ENCODE measurements around the gene MACROD2.
"Not testable (repeated sequence)": the region's sequence is repeated elsewhere in the genome, so short reads cannot be mapped to it uniquely, and the experiment has no call there.

MACROD2 gene

DNA sequence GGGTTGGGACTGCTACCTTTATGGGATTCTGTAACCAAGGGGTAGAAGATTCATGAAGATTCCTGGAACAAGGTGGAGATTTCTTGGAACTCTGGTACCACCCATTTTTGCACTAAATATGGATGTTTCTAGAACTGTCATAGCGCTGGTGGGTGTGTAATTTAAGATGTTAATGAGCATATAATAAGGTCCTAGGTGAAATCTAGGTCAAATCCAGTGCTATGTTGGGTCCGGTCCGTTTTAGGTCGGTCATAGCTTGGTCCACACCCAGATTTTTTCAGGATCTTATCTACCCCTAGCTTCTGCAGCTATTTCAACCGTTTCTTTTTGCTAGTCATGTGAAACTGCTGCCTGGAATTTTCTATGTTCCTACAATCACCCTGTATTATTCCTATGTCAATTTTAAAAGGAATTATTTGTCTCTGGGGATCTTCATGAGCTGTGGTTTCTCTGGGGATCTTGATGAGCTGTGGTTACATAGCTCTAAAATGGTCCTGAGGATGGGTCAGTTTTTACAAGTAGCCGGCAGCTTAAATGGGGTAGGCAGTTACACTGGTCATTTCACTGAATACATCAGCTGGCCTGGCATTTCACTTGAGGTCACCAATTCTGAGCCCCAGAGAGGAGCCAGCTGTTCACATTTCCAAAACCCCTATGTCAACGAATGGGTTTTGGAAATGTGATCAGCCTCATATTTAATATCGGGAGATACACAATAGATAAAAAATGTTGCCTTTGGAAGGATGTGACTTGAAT, 994.4 kb downstream of the MACROD2 start:
- DNase-seq (ENCODE audit: low read depth, low spot score) = no peak

DNA sequence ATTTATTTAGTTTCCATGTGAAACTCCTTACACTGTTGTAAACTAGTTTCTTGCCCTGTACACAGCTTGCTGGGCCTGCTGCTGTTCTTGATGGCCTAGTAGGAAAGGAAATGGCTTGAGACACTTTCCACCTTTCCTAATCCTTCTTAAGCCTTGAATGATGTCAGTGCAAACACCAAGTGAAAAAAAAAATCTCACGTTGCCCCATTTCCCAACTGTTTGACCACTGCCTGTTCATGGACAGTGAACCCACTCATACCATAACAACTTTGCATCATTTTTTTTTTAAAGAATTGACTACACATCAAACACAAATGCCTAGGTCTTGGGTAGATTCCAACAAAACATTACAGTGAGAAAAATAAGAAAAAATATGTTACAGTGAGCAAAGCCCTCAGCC, 995.7 kb downstream of the MACROD2 start:
- DNase-seq (ENCODE audit: low read depth, low spot score) = no peak

- no peak for DNase-seq (ENCODE audit: low read depth, low spot score)
Measured at GRCh38 chr20:14992153-14992552, 996.8 kb downstream of the MACROD2 start.

- no peak for DNase-seq (ENCODE audit: low read depth, low spot score)
Measured at GRCh38 chr20:14992961-14993360, 997.6 kb downstream of the MACROD2 start.

DNA sequence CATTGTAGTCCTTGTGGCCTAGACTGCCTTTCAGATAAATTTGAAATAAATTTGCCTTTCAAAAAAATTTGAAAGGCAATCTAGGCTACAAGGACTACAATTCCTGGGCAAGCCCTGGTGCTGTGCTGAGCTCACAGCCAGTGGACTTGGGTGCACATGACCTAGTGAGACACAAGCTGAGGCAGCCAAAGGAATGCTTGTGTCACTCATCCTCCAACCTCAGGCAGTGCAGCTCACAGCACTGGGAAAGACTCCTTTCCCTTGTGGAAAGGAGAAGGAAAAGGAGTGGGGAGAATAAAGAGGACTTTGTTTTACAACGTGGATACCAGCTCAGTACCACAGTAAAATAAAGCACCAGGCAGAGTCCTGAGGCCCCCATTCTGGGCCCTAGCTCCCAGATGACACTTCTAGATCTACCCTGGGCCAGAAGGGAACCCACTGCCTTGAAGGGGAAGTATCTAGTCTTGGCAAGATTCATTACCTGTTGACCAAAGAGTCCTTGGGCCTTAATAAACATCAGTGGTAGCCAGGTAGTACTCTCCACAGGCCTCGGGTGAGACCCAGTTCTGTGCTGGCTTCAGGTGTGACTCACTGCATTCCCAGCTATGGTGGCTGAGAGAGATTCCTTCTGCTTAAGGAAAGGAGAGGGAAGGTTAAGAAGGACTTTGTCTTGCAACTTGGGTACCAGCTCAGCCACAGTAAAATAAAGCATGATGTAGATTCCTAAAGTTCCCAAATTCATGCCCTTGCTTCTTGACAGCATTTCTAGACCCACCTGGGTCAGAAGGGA, 1001.8 kb downstream of the MACROD2 start:
- DNase-seq (ENCODE audit: low read depth, low spot score) = no peak

DNA sequence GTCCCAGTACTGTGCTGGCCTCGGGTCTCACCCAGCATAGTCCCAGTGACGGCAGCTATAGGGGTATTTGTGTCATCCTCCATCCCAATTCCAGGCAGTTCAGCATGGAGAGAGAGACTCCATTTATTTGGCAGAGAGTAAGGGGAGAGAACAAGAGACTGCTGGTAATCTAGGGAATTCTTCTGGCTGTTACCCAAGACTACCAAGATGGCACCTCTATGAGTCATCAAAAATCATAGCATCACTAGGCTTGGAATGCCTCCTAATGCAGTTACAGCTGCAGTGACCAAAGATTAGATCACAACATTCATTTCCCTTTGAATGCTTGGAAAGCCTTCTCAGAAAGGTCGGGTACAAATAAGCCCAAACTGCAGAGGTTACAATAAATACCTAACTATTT, 1002.5 kb downstream of the MACROD2 start:
- DNase-seq (ENCODE audit: low read depth, low spot score) = no peak

DNA sequence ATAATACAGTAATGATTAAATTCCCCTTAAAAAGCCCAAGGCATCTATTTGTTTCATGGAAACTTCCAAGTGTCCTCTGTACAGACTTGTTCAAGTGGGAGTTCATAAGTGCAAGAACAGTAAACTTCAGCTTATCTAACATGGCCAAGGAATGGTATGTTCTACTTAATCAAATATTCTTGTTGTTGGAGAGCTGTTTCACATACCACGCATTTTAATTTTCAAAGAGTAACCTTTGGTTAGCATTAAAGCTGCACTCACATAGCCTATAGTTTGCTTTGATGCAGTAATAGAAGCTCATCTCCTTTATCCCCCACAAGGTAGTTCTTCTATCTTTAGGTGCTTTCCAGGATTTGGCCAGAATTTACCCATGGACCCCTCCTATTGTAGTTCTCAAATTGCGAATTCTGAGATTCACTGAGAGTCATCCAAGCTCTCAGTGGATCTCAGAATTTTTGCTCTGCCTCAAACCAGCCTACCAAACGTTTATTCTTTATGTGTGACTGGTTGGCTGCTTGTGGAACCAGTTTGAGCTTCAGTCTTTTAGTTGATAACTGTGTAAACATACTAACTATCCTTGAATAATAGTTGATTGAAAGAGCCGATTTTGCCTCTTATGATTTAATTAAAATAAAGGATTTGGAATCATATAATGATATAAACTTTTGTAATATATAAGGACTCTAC, 1010.1 kb downstream of the MACROD2 start:
- no peak for DNase-seq (ENCODE audit: low read depth, low spot score)

DNA sequence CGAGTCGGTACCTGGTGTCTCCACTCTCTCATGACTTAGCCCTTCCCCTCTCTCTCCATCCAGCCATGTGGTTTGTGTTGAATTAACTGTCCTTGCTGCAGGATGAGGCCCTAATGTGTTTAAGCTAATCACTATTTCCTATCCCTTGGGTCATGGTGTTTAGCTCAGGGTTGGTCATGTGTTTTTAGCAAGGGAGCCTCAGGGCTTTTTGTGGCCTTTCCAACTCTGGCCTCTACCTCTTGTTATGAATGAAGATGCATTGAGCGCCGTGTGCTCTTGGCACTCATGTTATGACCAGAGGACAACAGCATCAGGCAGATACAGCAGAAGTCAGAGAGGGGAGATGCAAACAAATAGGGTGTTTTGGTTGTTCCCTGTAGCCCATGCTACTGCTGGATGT, 1016.3 kb downstream of the MACROD2 start:
- DNase-seq (ENCODE audit: low read depth, low spot score) = no peak

DNA sequence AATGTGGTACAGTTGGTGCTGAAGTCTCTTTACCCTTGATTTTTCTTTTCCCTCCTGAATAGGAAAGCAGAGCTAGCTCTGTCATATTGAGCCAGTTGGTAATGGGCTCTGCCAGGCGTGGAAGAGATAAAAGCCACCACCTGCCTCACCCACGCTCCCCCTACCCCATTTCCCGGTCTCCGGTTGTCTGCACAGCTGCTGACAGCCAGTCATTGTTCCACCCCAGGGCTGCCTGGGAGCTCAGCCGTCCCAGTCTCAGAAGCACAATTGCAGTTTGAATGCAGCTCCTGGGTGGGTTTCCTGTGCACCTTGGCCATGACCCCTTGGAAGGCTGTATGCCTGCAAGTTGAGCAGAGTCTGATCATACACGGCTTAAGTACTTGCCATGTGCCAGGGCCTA, 1017.2 kb downstream of the MACROD2 start:
- no peak for DNase-seq (ENCODE audit: low read depth, low spot score)

DNA sequence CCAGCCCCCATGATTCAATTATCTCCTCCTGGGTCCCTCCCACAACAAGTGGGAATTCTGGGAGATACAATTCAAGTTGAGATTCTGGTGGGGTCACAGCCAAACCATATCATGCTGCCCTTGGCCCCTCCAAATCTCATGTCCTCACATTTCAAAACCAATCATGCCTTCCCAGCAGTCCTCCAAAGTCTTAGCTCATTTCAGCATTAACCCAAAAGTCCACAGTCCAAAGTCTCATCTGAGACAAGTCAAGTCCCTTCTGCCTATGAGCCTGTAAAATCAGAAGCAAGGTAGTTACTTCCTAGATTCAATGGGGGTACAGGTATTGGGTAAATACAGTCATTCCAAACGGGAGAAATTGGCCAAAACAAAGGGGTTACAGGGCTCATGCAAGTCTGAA, 1021.6 kb downstream of the MACROD2 start:
- DNase-seq (ENCODE audit: low read depth, low spot score) = not testable (repeated sequence)

DNA sequence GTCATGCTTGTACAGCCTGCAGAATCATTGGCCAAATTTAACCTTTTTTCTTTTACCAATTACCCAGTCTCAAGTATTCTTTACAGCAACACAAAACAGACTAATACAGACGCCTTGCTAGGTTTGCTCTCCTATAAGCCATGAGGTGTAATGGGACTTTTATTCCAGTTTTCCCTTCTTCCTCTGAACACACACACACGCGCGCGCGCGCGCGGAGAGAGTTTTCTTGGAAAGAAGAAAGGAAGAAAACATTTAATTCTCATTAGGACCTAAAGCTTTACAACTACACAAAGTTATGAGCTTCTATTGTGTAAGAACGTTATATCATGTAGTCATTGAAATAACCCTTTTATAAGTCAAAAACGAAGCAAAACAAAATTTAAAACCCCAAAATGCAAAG, 1023.6 kb downstream of the MACROD2 start:
- DNase-seq (ENCODE audit: low read depth, low spot score) = no peak

- no peak for DNase-seq (ENCODE audit: low read depth, low spot score)
Measured at GRCh38 chr20:15020845-15021244, 1025.5 kb downstream of the MACROD2 start.

GRCh38 chr20:15022921-15023320, 1027.6 kb downstream of the MACROD2 start:
- no peak for DNase-seq (ENCODE audit: low read depth, low spot score)

DNA sequence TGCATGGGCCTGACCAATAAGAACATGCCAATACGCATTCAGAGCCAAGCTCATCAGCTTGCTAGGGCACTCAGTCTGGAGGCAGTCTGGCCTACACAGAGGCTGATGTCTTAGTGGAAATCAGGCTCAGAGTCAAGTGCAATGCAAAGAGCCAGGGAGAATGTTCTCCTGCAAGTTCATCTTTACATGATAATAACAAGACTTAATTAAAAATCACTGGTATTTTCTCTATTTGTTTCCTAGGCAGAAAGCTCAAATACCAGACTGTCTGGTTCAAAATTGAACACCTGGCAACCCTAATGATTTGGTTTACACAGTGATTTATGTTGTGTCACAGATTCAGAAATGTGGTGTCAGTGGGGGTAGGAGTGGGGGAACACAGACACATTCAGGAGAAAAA, 1031.4 kb downstream of the MACROD2 start:
- no peak for DNase-seq (ENCODE audit: low read depth, low spot score)

GRCh38 chr20:15030826-15031225, 1035.5 kb downstream of the MACROD2 start:
- no peak for DNase-seq (ENCODE audit: low read depth, low spot score)

DNA sequence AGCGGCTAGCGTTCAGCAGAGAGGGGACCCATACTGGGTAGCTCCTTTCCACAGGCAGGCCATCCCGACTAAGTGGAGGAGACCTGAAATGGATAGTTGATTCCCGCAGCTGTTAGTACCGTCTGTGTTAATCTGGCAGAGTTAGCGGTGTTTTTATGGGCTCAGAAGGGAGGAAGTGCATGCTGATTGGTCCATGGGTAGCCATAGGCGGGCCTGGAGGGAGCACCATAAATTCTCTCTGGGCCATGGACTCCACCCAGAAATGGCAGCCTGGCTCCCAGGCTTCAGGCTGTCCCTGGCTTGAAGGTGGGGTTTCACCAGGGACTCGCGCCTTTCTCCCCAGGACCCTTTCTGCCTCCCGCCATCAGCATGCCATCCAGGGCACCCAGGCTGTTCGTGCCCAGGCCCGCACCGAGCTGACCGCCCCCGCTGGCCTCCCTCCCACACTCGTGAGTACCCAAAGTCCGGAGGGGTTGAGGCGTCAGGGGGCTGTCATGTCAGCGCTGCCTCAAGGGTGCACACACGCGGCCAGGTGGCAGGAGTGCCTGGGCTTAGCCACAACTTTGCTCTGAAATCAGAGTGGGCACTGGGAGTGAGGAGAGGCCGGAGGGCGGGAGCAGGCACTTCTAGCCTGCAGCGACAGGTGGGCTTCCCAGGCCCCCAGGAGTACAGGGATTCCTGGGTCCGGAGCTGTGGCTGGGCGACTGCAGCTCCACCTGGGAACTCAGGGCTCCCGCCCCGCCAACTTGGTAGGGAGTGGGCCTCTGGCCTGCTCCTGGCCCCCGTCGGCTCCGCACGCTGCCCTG, 1036.4 kb downstream of the MACROD2 start:
- no peak for DNase-seq (ENCODE audit: low read depth, low spot score)

DNA sequence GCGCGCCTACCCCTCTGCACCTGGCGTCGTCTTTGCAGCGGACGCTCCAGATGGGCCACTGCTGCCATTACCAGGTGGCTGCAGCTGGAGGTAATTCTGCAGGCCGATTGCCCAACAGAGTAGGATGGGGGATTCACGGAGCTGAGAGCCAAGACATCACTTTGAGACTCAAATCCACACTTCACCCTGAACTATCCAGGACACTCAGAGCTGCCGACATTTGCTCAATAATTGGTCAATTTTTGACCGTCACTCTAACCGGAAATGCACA, 1037.0 kb downstream of the MACROD2 start:
- no peak for DNase-seq (ENCODE audit: low read depth, low spot score)

- DNase-seq (ENCODE audit: low read depth, low spot score) = no peak
Measured at GRCh38 chr20:15033269-15033668, 1038.0 kb downstream of the MACROD2 start.

GRCh38 chr20:15033891-15034290, 1038.6 kb downstream of the MACROD2 start:
- DNase-seq (ENCODE audit: low read depth, low spot score) = no peak

GRCh38 chr20:15036948-15037347, 1041.6 kb downstream of the MACROD2 start:
- DNase-seq (ENCODE audit: low read depth, low spot score) = no peak

- DNase-seq (ENCODE audit: low read depth, low spot score) = no peak
Measured at GRCh38 chr20:15039088-15039752, 1043.9 kb downstream of the MACROD2 start.

Measured in smooth muscle cell of the brain vasculature (primary cell).